ENCODE measurements around the gene SCN8A.
"Not testable (repeated sequence)": the region's sequence is repeated elsewhere in the genome, so short reads cannot be mapped to it uniquely, and the experiment has no call there.

The SCN8A gene

GRCh38 chr12:51826881-51827280 lies 235.8 kb downstream of the SCN8A start:
- no peak overlapping the region for H3K27ac Mint-ChIP-seq
- no peaks in the 10 kb centered on the region for H3K9me3 Mint-ChIP-seq
- TF ChIP-seq CTCF (IDR thresholded peaks at IDR 0.05; ENCODE audit: unreplicated experiment in 3 of 3), result no peak

GRCh38 chr12:51827925-51828818 lies 237.1 kb downstream of the SCN8A start:
- TF ChIP-seq CTCF (IDR thresholded peaks at IDR 0.05; ENCODE audit: unreplicated experiment in 3 of 3), result no peak
- Mint-ChIP-seq H3K27me3 (ENCODE audit: low read depth) (peaks cover 9% of the 10 kb centered on the region), H3K4me1 (peaks cover 16% of the 10 kb centered on the region), H3K4me3 (no peak overlapping the region), H3K9me3 (no peaks in the 10 kb centered on the region), H3K27ac (no peak overlapping the region), H3K36me3 (ENCODE audit: low read depth) (peaks cover 14% of the 10 kb centered on the region)

More at GRCh38 chr12:51826881-51827280, 235.8 kb downstream of the SCN8A start:
- Mint-ChIP-seq H3K27me3 (ENCODE audit: low read depth) (peaks cover 9% of the 10 kb centered on the region), H3K4me1 (peaks cover 6% of the 10 kb centered on the region), H3K4me3 (no peak overlapping the region), H3K36me3 (ENCODE audit: low read depth) (peaks cover 24% of the 10 kb centered on the region)

GRCh38 chr12:51829011-51829481 lies 238.0 kb downstream of the SCN8A start:
- H3K4me3 Mint-ChIP-seq, result no peak overlapping the region
- H3K4me1 Mint-ChIP-seq, result peaks cover 24% of the 10 kb centered on the region
- H3K27ac Mint-ChIP-seq, result no peak overlapping the region
- no peaks in the 10 kb centered on the region for H3K9me3 Mint-ChIP-seq
- TF ChIP-seq CTCF (IDR thresholded peaks at IDR 0.05; ENCODE audit: unreplicated experiment in 3 of 3), result no peak
- H3K27me3 Mint-ChIP-seq (ENCODE audit: low read depth), result peaks cover 9% of the 10 kb centered on the region
- peaks cover 13% of the 10 kb centered on the region for H3K36me3 Mint-ChIP-seq (ENCODE audit: low read depth)

- Mint-ChIP-seq H3K9me3 (no peaks in the 10 kb centered on the region), H3K4me1 (peaks cover 28% of the 10 kb centered on the region)
Measured at GRCh38 chr12:51829641-51830040, 238.6 kb downstream of the SCN8A start.

GRCh38 chr12:51831817-51832216 lies 240.8 kb downstream of the SCN8A start:
- H3K9me3 Mint-ChIP-seq; H3K4me3 Mint-ChIP-seq; H3K27me3 Mint-ChIP-seq (ENCODE audit: low read depth); H3K36me3 Mint-ChIP-seq (ENCODE audit: low read depth): not testable (repeated sequence)
- Mint-ChIP-seq H3K4me1 (peaks cover 36% of the 10 kb centered on the region), H3K27ac (peak overlapping the region in 2 of 3 experiments; percentile 61 to 76)

More at GRCh38 chr12:51829641-51830040, 238.6 kb downstream of the SCN8A start:
- H3K36me3 Mint-ChIP-seq (ENCODE audit: low read depth), result peaks cover 13% of the 10 kb centered on the region
- H3K27ac Mint-ChIP-seq, result no peak overlapping the region
- peaks cover 9% of the 10 kb centered on the region for H3K27me3 Mint-ChIP-seq (ENCODE audit: low read depth)
- H3K4me3 Mint-ChIP-seq, result no peak overlapping the region
- TF ChIP-seq CTCF (IDR thresholded peaks at IDR 0.05; ENCODE audit: unreplicated experiment in 3 of 3), result no peak

- no peak for TF ChIP-seq CTCF (IDR thresholded peaks at IDR 0.05; ENCODE audit: unreplicated experiment in 3 of 3)
- peaks cover 5% of the 10 kb centered on the region for H3K27me3 Mint-ChIP-seq (ENCODE audit: low read depth)
- peaks cover 43% of the 10 kb centered on the region for H3K4me1 Mint-ChIP-seq
- peak overlapping the region in 2 of 3 experiments; percentile 10 to 27 for H3K27ac Mint-ChIP-seq
- H3K36me3 Mint-ChIP-seq (ENCODE audit: low read depth), result peaks cover 5% of the 10 kb centered on the region
- H3K9me3 Mint-ChIP-seq, result no peaks in the 10 kb centered on the region
- H3K4me3 Mint-ChIP-seq, result no peak overlapping the region
Measured at GRCh38 chr12:51832354-51833107, 241.5 kb downstream of the SCN8A start.
